ENCODE measurements around the gene ITGB1. TPM values are rescaled to one million over a fixed set of nuclear protein-coding genes. Genes with fewer than 3 reads are reported as not detected.

Gene ITGB1
- total RNA-seq, 2 donors from 2014 or later: 1,541 to 1,574 TPM

GRCh38 chr10:32954545-32955298 lies 3.3 kb downstream of the ITGB1 start:
- H3K27me3 ChIP-seq (replicated peaks; ENCODE audit: insufficient read depth): no peaks in the 10 kb centered on the region
- peak overlapping the region; percentile 96 for H3K4me3 ChIP-seq
- H3K27ac ChIP-seq: peak overlapping the region; percentile 98 to 100
- no peaks in the 10 kb centered on the region for H3K9me3 ChIP-seq
- peaks cover 44 to 67% of the 10 kb centered on the region in 2 donors for H3K4me1 ChIP-seq (ENCODE audit: control insufficient read depth in 1 of 2, low read depth in 2 of 2)
- DNase-seq (ENCODE audit: low spot score) (no peak), ATAC-seq (ENCODE audit: insufficient number of reproducible peaks, low FRiP score, low read depth) (no peak)
- no peaks in the 10 kb centered on the region for H3K36me3 ChIP-seq
- TF ChIP-seq CTCF (IDR thresholded peaks at IDR 0.05): no peak

GRCh38 chr10:32954080-32954479 lies 4.0 kb downstream of the ITGB1 start:
- no peak for DNase-seq (ENCODE audit: low spot score)
- Histone ChIP-seq H3K36me3 (no peaks in the 10 kb centered on the region), H3K4me1 (ENCODE audit: control insufficient read depth in 1 of 2, low read depth in 2 of 2) (peaks cover 47 to 67% of the 10 kb centered on the region in 2 donors), H3K4me3 (peak overlapping the region; percentile 96), H3K27ac (peak overlapping the region; percentile 26 to 31), H3K27me3 (replicated peaks; ENCODE audit: insufficient read depth) (no peaks in the 10 kb centered on the region), H3K9me3 (no peaks in the 10 kb centered on the region)
- no peak for TF ChIP-seq CTCF (IDR thresholded peaks at IDR 0.05)
- no peak for ATAC-seq (ENCODE audit: insufficient number of reproducible peaks, low FRiP score, low read depth)

GRCh38 chr10:32953277-32953927 lies 4.6 kb downstream of the ITGB1 start:
- peak overlapping the region; percentile 96 for H3K4me3 ChIP-seq
- no peaks in the 10 kb centered on the region for H3K9me3 ChIP-seq
- peak overlapping the region; percentile 26 to 31 for H3K27ac ChIP-seq
- no peak for TF ChIP-seq CTCF (IDR thresholded peaks at IDR 0.05)
- no peak for DNase-seq (ENCODE audit: low spot score)
- no peaks in the 10 kb centered on the region for H3K36me3 ChIP-seq
- ATAC-seq (ENCODE audit: insufficient number of reproducible peaks, low FRiP score, low read depth): no peak
- peaks cover 54 to 73% of the 10 kb centered on the region in 2 donors for H3K4me1 ChIP-seq (ENCODE audit: control insufficient read depth in 1 of 2, low read depth in 2 of 2)
- H3K27me3 ChIP-seq (replicated peaks; ENCODE audit: insufficient read depth): no peaks in the 10 kb centered on the region

- Histone ChIP-seq H3K4me1 (ENCODE audit: control insufficient read depth in 1 of 2, low read depth in 2 of 2) (peaks cover 56 to 80% of the 10 kb centered on the region in 2 donors), H3K9me3 (no peaks in the 10 kb centered on the region), H3K27me3 (replicated peaks; ENCODE audit: insufficient read depth) (no peaks in the 10 kb centered on the region), H3K36me3 (no peaks in the 10 kb centered on the region), H3K4me3 (peak overlapping the region; percentile 96), H3K27ac (peak overlapping the region; percentile 28 to 31)
- DNase-seq (ENCODE audit: low spot score): no peak
- no peak for ATAC-seq (ENCODE audit: insufficient number of reproducible peaks, low FRiP score, low read depth)
- no peak for TF ChIP-seq CTCF (IDR thresholded peaks at IDR 0.05)
These were observed 5.3 kb downstream of the ITGB1 start for GRCh38 chr10:32952541-32953276.

- no peaks in the 10 kb centered on the region for H3K9me3 ChIP-seq
- no peak for TF ChIP-seq CTCF (IDR thresholded peaks at IDR 0.05)
- H3K36me3 ChIP-seq: no peaks in the 10 kb centered on the region
- H3K4me3 ChIP-seq: no peak overlapping the region
- DNase-seq (ENCODE audit: low spot score) (no peak), ATAC-seq (ENCODE audit: insufficient number of reproducible peaks, low FRiP score, low read depth) (no peak)
- H3K4me1 ChIP-seq (ENCODE audit: control insufficient read depth in 1 of 2, low read depth in 2 of 2): peaks cover 56 to 83% of the 10 kb centered on the region in 2 donors
- H3K27me3 ChIP-seq (replicated peaks; ENCODE audit: insufficient read depth): no peaks in the 10 kb centered on the region
- peak overlapping the region in 1 of 2 donors; percentile 28 for H3K27ac ChIP-seq
These were observed 5.9 kb downstream of the ITGB1 start for GRCh38 chr10:32952094-32952493.
